MM.1S (cell line): ENCODE results near the gene CEACAM5.

ENCODE experiments used
- CTCF ChIP-seq: fragments of 300-600 bp; sonication (generic); IDR thresholded peaks from 2 replicates; pipeline ENCODE4 v1.5.1; 2016; ENCODE audit warnings: antibody characterized with exemption, low read length, mixed read lengths
- EZH2 ChIP-seq: fragments of 300-600 bp; sonication (generic); optimal IDR thresholded peaks from 2 replicates; pipeline ENCODE3; 2017; ENCODE audit warnings: low read depth, mild to moderate bottlenecking, antibody characterized with exemption, low read length, mixed read lengths
- EZH2phosphoT487 ChIP-seq: fragments of 300-600 bp; sonication (generic); IDR thresholded peaks from 2 replicates; pipeline ENCODE4 v1.6.1; 2018; ENCODE audit warnings: antibody characterized with exemption, low read length

GRCh38 chr19:41776700-41777099, 68.3 kb downstream of the CEACAM5 start:
- TF ChIP-seq CTCF (no peak), EZH2 (no peak), EZH2phosphoT487 (no peak)
